Stimulated activated CD4-positive, alpha-beta T cell treated with anti-CD3 and anti-CD28 coated beads, Interleukin-12 subunit alpha, Interleukin-12 subunit beta, amount 100 ng/mL, for 48 hours (primary cell): Measurements from ENCODE around the gene COL5A1.

Experiments
- DNase-seq, 3 donors: peaks; one replicate each; pipeline ENCODE4 v3.0.0-alpha.2; 2020; ENCODE audit warnings: low read depth in 2 of 3, low spot score in 1 of 3

COL5A1 gene

GRCh38 chr9:134641173-134641989 is at the start of gene COL5A1:
Gene COL5A1, plus strand, starts transcription at chr9:134641803. Its CDS starts 385 bp downstream, at chr9:134642188.
- peak in 2 of 3 donors; percentile 5 to 26 for DNase-seq

GRCh38 chr9:134592018-134592818 is 49.4 kb upstream of the COL5A1 start:
- DNase-seq, result no peak

GRCh38 chr9:134592819-134593200 is 48.8 kb upstream of the COL5A1 start:
- DNase-seq, result no peak

- DNase-seq, result no peak
These were observed 48.1 kb upstream of the COL5A1 start for GRCh38 chr9:134593286-134594077.

GRCh38 chr9:134594078-134594941 is 47.3 kb upstream of the COL5A1 start:
- no peak for DNase-seq

- DNase-seq, result no peak
These were observed 46.6 kb upstream of the COL5A1 start for GRCh38 chr9:134595014-134595413.

GRCh38 chr9:134597041-134597913 is 44.3 kb upstream of the COL5A1 start:
- DNase-seq, result no peak

GRCh38 chr9:134597957-134598883 is 43.4 kb upstream of the COL5A1 start:
- DNase-seq, result no peak

- DNase-seq, result no peak
These were observed 42.7 kb upstream of the COL5A1 start for GRCh38 chr9:134598884-134599245.

GRCh38 chr9:134600371-134600770 is 41.2 kb upstream of the COL5A1 start:
- DNase-seq, result no peak

- DNase-seq, result no peak
These were observed 40.6 kb upstream of the COL5A1 start for GRCh38 chr9:134600836-134601638.

GRCh38 chr9:134601764-134602163 is 39.8 kb upstream of the COL5A1 start:
- no peak for DNase-seq

GRCh38 chr9:134602547-134603362 is 38.8 kb upstream of the COL5A1 start:
- no peak for DNase-seq

- DNase-seq, result no peak
These were observed 36.8 kb upstream of the COL5A1 start for GRCh38 chr9:134604834-134605233.

GRCh38 chr9:134605351-134605965 is 36.1 kb upstream of the COL5A1 start:
- DNase-seq, result no peak

GRCh38 chr9:134605966-134606357 is 35.6 kb upstream of the COL5A1 start:
- DNase-seq, result no peak
